CD4-positive, alpha-beta T cell treated with Interleukin-17A for 1 hour (primary cell): Measurements from ENCODE around the gene GPR160.

Source experiments
- DNase-seq: peaks from one replicate; pipeline ENCODE4 v3.0.0-alpha.2; 2020

Gene GPR160

DNA sequence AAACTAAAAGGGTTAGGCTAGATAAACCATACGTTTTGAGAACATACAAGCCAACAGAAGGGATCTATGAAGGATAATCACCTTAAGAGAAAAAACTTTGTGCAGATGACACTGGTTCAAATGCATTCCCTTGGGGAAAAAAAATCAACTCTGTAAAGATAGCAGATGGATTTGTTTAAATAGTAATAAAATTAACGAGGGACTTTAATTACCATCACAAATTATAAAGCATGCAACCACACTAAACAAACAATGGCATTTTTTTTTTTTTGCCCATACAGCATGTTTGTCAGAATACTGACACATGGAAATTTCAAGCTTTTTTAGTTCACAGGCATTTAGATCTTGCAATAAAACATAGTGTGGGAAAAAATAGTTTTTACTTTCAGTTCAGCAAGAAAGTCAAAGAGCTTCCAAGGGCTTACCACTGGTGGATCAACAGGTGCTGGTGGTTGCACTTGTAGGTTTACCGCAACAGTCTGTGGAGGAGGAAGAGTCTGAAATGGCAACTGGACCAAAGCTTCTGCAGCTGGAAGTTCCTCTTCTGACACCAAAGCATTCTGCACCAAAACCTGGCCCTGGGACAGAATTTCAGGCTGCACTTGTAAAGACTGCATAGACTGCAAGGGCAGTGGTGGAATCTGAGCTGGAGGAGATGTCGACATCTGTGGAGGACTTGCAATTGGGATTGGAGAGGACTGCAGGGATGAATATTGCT is 90.6 kb downstream of the GPR160 start:
- peak; percentile 14 for DNase-seq

DNA sequence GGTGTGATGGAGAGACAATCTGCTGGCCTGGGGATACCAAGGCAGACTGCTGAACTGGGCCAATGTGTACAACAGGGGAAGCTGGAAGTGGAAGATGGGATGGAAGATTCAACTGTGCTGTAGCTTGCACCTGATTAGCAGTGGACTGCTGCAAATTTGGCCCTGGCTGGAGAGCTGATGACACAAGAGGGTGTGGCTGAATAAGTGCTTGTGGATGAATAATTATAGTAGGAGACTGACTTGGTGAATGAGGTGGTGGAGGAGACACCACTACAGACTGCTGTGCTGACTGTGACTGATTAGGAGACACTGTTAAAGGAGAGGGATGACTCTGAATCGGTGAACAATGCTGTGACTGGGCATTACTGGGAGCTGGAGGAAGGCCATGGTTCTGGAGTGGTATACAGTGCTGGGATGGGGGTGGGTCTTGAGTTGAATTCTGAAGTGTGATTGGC is 91.2 kb downstream of the GPR160 start:
- DNase-seq = no peak

DNA sequence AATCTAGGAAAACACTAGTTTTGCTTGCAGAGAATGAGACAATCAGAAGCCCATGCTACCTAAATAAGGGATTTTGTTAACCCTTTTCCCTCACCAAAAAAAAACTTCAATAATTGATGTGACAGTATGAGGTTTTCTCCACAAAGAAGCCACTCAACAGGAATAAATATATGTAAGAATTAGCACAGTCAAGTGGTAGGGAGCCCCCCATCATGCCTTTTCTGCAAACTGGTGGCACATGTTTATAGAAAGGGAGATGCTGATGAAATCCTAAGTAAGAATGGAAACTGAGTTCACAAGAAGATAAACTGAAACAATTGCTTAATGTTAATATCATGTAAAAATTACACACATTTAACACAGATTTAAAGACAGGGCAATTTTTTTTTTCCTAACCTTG is 92.7 kb downstream of the GPR160 start:
- no peak for DNase-seq

DNA sequence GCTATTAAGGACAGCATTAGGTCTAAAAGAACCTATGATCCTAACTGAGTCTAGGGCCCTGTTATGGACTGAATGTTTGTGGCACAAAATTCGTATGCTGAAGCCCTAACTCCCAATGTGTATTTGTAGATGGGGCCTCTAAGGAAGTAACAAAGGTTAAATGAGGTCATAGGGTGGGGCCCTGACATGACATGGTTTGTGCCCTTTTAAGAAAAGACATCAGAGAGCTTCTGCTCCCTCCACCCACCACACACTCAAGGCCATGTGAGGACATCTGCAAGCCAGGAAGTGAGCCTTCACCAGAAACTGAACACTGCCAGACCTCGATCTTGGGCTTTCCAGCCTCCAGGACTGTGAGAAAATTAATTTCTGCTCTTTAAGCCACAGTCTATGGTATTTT is 94.5 kb downstream of the GPR160 start:
- no peak for DNase-seq
